Brain microvascular endothelial cell (primary cell): Measurements from ENCODE around the gene SSH2.

Experiments
- DNase-seq: peaks from one replicate; pipeline ENCODE4 v3.0.0-alpha.2; 2020
- H3K27ac ChIP-seq: fragments of 250-450 bp; sonication (Bioruptor Pico); 2 replicates; pipeline ENCODE4 v1.5.1; 2020; ENCODE audit warnings: mild to moderate bottlenecking, moderate library complexity
- H3K27me3 ChIP-seq: fragments of 250-450 bp; sonication (Bioruptor Pico); replicated peaks from 2 replicates; pipeline ENCODE4 v1.5.1; 2020; ENCODE audit warnings: mild to moderate bottlenecking
- H3K36me3 ChIP-seq: fragments of 250-450 bp; sonication (Bioruptor Pico); replicated peaks from 2 replicates; pipeline ENCODE4 v1.5.1; 2020; ENCODE audit warnings: mild to moderate bottlenecking
- H3K4me3 ChIP-seq: 2 replicates; pipeline ENCODE4 v1.5.1; 2011; ENCODE audit warnings: low read depth, mild to moderate bottlenecking, control low read depth, low read length, moderate library complexity
- in situ Hi-C: cut with HindIII; loops from 2 replicates; pipeline ENCODE4 v1.10.0; 2017; ENCODE audit warnings: low sequenced_read_pairs, low pct_ligation_motif_present
- TF ChIP-seq, protein P1 (sequence below): IDR thresholded peaks from 2 replicates; pipeline ENCODE4 v1.5.1; 2011; ENCODE audit warnings: low read depth, mild to moderate bottlenecking, moderate library complexity, low read length, control low read depth, inconsistent platforms; ENCODE audit errors: missing control alignments

The SSH2 gene

DNA sequence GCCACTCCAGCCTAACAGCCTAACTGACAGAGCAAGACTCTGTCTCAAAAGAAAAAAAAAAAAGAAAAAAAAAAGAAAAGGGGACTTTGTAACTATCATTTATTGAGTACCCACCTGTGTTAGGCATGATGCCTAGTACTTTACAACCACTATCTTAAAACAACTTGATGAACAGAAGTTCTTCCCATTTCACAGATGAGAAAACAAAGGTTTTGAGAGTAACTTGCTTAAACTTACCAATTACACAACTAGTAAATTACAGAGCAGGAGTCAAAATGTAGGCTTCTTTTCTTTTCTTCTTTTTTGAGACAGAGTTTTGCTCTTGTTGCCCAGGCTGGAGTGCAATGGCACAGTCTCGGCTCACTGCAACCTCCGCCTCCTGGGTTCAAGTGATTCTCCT, 210.6 kb downstream of the SSH2 start:
- Histone ChIP-seq H3K27me3 (no peaks in the 10 kb centered on the region), H3K4me3 (no peak overlapping the region), H3K27ac (no peak overlapping the region), H3K36me3 (no peaks in the 10 kb centered on the region)
- TF ChIP-seq, protein P1, sequence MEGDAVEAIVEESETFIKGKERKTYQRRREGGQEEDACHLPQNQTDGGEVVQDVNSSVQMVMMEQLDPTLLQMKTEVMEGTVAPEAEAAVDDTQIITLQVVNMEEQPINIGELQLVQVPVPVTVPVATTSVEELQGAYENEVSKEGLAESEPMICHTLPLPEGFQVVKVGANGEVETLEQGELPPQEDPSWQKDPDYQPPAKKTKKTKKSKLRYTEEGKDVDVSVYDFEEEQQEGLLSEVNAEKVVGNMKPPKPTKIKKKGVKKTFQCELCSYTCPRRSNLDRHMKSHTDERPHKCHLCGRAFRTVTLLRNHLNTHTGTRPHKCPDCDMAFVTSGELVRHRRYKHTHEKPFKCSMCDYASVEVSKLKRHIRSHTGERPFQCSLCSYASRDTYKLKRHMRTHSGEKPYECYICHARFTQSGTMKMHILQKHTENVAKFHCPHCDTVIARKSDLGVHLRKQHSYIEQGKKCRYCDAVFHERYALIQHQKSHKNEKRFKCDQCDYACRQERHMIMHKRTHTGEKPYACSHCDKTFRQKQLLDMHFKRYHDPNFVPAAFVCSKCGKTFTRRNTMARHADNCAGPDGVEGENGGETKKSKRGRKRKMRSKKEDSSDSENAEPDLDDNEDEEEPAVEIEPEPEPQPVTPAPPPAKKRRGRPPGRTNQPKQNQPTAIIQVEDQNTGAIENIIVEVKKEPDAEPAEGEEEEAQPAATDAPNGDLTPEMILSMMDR, result no peak
- in situ Hi-C loops, result no loop called here
- DNase-seq, result no peak

DNA sequence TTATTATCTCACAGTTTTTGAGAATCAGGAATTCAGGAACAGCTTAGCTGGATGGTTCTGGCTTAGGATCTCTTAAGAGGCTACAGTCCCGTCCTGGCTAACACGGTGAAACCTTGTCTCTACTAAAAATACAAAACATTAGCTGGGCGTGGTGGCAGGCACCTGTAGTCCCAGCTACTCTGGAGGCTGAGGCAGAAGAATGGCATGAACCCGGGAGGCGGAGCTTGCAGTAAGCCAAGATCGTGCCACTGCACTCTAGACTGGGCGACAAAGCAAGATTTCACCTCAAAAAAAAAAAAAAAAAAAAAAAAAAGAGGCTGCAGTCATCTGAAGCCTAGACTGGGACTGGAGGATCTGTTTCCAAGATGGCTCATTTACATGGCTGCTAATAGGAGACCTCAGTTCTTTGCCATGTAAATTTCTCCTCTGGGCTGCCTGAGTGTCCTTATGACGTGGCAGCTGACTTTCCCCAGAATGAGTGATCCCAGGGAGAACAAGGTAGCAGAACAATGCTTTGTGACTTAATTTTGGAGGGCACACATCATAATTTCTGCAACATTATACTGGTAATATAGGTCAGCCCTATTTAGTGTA, 211.5 kb downstream of the SSH2 start:
- Histone ChIP-seq H3K36me3 (no peaks in the 10 kb centered on the region), H3K27me3 (no peaks in the 10 kb centered on the region), H3K4me3 (no peak overlapping the region), H3K27ac (no peak overlapping the region)
- TF ChIP-seq, protein P1, result no peak
- in situ Hi-C loops, result no loop called here
- DNase-seq, result no peak

GRCh38 chr17:29717817-29718216, 212.2 kb downstream of the SSH2 start:
- no peak overlapping the region for H3K4me3 ChIP-seq
- no peaks in the 10 kb centered on the region for H3K36me3 ChIP-seq
- TF ChIP-seq, protein P1, result no peak
- no peak for DNase-seq
- in situ Hi-C loops, result no loop called here
- H3K27me3 ChIP-seq, result no peaks in the 10 kb centered on the region
- H3K27ac ChIP-seq, result no peak overlapping the region

DNA sequence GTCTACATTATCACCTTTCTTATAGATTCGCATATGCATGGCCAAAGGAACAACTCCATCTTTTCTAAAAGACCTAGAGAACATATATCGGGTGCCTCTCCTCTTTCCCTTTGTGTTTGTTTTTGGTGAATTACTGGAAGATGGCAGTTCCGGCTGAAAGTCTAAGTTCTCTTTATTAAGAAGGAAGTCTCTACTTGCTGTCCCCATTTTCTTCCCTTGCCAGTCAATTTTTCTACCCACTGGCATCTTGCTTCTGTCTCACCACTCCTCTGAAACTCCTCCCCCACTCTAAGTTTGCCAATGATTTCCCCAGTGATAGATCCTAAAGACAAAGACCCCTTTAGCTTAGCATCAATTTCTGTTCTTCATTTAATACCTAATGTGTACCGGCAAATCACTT, 213.5 kb downstream of the SSH2 start:
- H3K27me3 ChIP-seq, result no peaks in the 10 kb centered on the region
- H3K36me3 ChIP-seq, result no peaks in the 10 kb centered on the region
- H3K27ac ChIP-seq, result no peak overlapping the region
- in situ Hi-C loops, result no loop called here
- no peak overlapping the region for H3K4me3 ChIP-seq
- DNase-seq, result no peak
- TF ChIP-seq, protein P1, result no peak

- no peak for DNase-seq
- TF ChIP-seq, protein P1, result no peak
- in situ Hi-C loops, result no loop called here
- Histone ChIP-seq H3K36me3 (no peaks in the 10 kb centered on the region), H3K4me3 (no peak overlapping the region), H3K27ac (no peak overlapping the region), H3K27me3 (no peaks in the 10 kb centered on the region)
These were observed 214.3 kb downstream of the SSH2 start for GRCh38 chr17:29715680-29716079.

DNA sequence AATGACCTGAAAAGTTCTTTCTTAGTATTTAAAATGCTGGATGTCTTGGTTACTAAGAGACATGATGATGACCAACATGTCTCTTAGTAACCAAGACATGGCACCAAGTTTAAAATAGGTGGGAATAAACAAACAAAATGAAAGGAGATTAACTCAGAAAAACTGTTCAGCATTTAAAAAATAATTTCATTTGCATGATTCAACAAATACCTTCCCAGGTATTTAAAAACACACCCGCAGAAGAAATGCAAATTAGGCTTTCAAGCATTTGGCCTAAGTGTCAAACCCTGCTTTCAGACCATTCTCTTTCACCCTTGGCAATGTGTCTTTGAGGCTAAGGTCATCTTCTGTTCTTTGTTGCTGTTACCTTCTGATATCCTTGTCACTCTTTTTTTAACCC, 215.9 kb downstream of the SSH2 start:
- DNase-seq, result no peak
- Histone ChIP-seq H3K27ac (no peak overlapping the region), H3K27me3 (no peaks in the 10 kb centered on the region), H3K4me3 (no peak overlapping the region), H3K36me3 (no peaks in the 10 kb centered on the region)
- TF ChIP-seq, protein P1, result no peak
- in situ Hi-C loops, result no loop called here
